CD4-positive, alpha-beta T cell treated with Interleukin-15 for 4 hours (primary cell): ENCODE measurements around the gene KRTAP4-8.
"Not testable (repeated sequence)": the region's sequence is repeated elsewhere in the genome, so short reads cannot be mapped to it uniquely, and the experiment has no call there.

Experiments used
- DNase-seq: peaks from one replicate; pipeline ENCODE4 v3.0.0-alpha.2; 2020; ENCODE audit warnings: low spot score

Gene KRTAP4-8

GRCh38 chr17:41108728-41109386 lies 10.9 kb upstream of the KRTAP4-8 start:
- DNase-seq, result not testable (repeated sequence)

GRCh38 chr17:41107941-41108450 lies 10.1 kb upstream of the KRTAP4-8 start:
- DNase-seq, result no peak

DNA sequence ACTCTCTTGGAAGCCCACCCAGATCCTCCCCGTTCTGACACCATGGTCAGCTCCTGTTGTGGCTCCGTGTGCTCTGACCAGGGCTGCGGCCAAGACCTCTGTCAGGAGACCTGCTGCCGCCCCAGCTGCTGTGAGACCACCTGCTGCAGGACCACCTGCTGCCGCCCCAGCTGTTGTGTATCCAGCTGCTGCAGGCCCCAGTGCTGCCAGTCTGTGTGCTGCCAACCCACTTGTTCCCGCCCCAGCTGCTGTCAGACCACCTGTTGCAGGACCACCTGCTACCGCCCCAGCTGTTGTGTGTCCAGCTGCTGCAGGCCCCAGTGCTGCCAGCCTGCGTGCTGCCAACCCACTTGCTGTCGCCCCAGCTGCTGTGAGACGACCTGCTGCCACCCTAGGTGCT lies 7.4 kb upstream of the KRTAP4-8 start, which contains the start of gene KRTAP4-9:
KRTAP4-9 (plus strand) TSS at position 43 of the 400 bp plus-strand sequence; CDS start at position 43, 0 bp downstream.
- DNase-seq, result not testable (repeated sequence)

- DNase-seq, result not testable (repeated sequence)
Measured at GRCh38 chr17:41104386-41105038, 6.6 kb upstream of the KRTAP4-8 start.

- no peak for DNase-seq
Measured at GRCh38 chr17:41103896-41104295, 6.0 kb upstream of the KRTAP4-8 start.

DNA sequence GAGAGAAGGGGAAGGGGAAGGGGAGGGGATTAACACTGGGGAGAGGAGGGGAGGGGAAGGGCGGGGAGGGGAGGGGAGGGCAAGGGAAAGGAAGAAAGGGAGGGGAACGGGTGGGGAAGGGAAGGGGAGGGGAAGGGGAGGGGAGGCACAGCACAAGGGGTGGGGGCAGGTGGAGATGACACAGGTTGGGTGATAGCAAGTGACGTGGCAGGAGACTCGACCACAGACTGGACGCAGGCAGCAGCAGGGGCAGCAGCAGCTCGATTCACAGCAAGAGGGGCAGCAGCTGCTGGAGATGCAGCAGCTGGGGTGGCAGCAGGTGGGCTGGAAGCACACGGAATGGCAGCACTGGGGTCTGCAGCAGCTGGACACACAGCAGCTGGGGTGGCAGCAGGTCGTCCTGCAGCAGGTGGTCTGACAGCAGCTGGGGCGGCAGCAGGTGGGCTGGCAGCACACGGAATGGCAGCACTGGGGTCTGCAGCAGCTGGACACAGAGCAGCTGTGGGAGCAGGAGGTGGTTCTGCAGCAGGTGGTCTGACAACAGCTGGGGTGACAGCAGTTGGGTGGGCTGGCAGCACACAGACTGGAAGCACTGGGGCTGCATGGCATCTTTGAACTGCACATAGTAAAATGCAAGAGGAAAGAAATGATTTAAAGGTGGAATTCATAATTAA lies 3.8 kb upstream of the KRTAP4-8 start, which contains the start of gene KRTAP4-16:
KRTAP4-16 (minus strand) TSS at position 624 of the 674 bp plus-strand sequence; CDS start at position 624, 0 bp downstream.
- no peak for DNase-seq

- not testable (repeated sequence) for DNase-seq
Measured at GRCh38 chr17:41099682-41100480, 1.9 kb upstream of the KRTAP4-8 start.

DNA sequence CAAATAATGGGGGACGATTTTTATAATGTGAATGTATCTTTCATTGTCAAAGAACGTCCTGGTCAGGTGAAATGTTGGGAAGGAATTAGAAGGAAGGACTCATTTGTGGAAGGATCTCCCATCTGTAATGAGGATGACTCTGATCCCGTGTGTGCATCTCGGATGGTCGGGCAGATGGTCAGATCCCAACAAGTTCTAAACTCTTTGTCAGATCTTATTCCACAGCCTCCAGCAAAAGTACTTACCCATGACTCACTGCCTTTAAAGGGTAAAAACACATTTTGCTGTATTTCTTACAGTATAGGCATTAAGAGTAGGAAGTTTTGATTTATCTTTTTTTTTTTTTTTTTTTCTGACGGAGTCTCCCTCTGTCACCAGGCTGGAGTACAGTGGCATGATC lies 539 bp upstream of the KRTAP4-8 start:
- no peak for DNase-seq

- no peak for DNase-seq
Measured at GRCh38 chr17:41096055-41096454, 1.9 kb downstream of the KRTAP4-8 start.

DNA sequence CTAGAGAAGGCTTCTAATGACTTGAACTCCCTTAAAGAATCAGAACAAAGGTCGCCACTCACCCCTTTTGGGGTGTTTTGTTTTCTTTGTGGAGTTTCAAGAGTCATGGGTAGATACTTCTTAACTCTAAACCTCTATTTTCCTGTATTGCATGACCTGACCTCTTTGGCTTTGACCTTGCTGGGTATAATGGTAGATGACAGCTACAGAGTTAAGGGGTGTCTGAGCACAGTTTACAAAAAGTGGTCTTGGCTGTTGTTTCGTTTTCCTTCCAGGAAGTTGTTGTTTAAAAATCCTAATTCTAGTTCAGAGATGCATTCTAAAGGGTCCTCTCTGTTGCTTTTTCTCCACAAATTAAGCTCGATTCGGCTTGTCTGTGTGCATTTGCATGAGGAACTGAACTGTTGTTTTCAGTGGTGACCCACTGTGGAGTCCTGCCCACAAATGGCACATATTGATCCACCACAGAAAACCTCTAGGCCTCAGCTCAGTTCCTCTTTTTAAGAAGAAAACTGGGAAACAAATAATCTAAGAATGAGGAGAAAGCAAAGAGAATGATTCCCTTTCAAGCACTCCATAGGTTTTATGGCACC lies 9.1 kb downstream of the KRTAP4-8 start:
- DNase-seq, result not testable (repeated sequence)

DNA sequence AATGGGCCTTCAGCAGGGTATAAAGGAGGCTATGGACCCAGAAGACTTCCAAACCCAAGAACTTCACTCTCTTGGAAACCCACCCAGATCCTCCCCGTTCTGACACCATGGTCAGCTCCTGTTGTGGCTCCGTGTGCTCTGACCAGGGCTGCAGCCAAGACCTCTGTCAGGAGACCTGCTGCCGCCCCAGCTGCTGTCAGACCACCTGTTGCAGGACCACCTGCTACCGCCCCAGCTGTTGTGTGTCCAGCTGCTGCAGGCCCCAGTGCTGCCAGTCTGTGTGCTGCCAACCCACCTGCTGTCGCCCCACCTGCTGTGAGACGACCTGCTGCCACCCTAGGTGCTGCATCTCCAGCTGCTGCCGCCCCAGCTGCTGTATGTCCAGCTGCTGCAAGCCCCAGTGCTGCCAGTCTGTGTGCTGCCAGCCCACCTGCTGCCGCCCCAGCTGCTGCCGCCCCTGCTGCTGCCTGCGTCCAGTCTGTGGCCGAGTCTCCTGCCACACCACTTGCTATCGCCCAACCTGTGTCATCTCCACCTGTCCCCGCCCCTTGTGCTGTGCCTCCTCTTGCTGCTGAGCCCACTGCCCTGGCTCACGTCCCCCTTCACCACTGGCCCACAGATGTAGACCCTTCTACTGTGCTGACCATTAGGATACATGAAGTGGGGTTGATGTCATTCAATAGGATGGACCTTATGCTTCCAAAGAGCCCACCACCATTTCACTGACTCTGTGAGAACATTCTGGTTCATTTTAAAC lies 13.7 kb downstream of the KRTAP4-8 start, which contains the start of gene KRTAP4-7:
KRTAP4-7 (plus strand) TSS at position 51 of the 757 bp plus-strand sequence; CDS start at position 108, 57 bp downstream.
- DNase-seq, result not testable (repeated sequence)

DNA sequence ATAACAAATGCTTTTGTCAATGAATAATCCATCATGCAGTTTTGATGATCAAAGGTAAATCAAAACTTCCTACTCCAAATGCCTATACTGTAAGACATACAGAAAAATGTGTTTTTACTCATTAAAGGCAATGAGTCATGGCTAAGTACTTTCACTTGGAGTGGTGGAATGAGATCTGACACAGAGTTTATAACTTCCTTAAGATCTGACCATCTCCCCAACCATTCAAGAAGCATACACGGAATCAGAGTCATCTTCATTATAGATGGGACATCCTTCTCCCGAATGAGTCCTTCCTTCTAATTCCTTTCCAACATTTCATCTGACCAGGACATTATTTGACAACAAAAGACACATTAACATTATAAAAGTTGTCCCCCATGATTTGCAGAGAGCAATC lies 14.5 kb downstream of the KRTAP4-8 start:
- not testable (repeated sequence) for DNase-seq

DNA sequence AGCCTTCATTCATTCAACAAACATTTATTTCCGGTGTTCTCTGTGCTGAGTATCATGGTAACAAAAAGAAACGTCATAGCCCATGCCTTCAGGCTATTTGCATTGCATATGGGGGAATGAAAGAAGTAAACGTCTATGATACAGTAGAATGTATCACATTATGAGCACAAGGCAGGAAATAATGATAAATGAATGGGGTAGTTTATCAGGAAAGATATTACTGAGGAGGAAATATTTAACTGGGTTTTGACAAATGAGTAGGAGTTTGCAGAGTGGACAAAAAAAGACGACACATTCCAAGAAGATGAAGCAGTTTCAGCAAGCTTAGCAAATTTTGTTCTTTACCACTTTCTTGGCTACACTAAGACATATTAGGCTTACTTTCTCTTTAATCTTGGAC lies 15.3 kb downstream of the KRTAP4-8 start:
- no peak for DNase-seq

DNA sequence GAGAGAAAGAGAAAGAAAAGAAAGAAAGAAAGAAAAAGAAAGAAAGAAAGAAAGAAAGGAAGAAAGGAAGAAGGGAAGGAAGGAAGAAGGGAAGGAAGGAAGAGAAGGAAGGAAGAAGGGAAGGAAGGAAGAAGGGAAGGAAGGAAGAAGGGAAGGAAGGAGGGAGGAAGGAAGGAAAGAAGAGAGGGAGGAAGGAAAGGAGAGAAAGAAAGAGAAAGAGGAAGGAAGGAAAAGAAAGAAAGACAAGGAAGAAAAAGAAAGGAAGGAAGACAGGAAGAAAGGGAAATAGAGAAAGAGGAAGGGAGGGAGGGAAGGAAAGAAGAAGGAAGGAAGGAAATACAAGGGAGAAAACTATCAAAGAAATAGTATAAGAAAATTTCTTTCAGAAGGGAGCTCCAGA lies 21.2 kb downstream of the KRTAP4-8 start:
- no peak for DNase-seq

GRCh38 chr17:41073676-41074075 lies 24.3 kb downstream of the KRTAP4-8 start:
- no peak for DNase-seq

DNA sequence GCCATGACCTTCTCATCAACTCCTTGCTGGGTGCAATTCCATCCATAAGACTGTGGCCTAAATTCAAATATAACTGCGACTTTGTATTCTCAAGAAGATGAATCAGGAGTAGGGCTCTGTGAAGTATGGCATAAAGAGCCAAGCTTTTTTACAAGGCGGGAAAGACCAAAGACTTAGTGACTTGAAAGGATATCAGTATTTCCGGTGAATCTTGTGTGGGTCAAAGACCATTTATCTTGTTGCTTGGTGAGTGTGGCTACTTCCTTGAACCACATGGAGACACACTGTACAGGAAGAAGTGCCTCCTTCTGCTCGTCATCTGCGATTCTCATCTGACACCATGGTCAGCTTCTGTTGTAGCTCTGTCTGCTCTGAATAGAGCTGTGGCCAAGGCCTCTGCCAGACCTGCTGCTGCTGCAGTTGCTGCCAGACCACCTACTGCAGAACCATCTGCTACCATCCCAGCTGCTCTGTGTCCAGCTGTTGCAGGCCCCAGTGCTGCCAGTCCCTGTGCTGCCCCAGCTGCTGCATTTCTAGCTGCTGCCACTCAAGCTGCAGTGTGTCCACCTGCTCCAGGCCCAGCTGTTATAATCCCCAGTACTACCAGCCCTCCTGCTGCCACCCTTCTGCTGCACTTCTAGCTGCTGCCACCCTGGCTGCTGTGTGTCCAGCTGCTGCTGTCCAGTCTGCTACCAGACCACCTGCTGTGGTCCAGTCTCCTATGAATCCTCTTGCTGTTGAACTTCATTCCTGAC lies 26.2 kb downstream of the KRTAP4-8 start:
- DNase-seq, result no peak

DNA sequence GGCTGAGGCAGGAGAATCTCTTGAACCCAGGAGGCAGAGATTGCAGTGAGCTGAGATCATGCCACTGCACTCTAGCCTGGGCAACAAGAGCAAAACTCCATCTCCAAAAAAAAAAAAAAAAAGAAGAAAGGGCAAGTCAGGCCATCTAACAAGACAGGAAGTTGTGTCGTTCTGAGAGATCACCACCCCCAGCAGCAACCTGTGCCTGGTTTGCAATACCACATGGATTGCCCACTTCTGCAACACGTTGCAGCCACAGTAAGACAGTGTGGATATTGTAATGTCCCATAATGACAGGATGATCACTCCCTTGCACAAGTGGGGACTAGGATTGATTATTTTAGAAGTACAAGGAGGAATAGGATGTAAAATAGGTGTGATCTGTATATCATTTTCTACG lies 28.9 kb downstream of the KRTAP4-8 start:
- DNase-seq, result no peak

DNA sequence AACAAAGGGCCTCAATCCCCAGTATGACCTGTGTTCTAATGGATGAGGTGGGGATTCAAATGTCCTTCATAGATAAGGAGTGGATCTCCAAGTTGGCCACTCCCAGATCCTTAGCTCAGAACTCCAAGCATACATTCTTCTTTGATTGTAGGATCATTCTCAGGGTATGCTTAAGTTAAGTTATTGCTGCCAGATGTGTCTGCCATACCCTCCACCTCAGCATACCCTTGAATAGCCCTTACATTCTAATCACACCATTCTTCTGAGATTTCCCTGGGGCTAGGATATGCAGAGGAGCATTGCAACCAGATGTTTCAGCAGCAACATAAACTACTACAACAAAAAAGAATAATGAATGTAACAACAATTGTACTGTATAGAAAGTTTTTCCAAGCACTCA lies 30.7 kb downstream of the KRTAP4-8 start:
- DNase-seq, result no peak

DNA sequence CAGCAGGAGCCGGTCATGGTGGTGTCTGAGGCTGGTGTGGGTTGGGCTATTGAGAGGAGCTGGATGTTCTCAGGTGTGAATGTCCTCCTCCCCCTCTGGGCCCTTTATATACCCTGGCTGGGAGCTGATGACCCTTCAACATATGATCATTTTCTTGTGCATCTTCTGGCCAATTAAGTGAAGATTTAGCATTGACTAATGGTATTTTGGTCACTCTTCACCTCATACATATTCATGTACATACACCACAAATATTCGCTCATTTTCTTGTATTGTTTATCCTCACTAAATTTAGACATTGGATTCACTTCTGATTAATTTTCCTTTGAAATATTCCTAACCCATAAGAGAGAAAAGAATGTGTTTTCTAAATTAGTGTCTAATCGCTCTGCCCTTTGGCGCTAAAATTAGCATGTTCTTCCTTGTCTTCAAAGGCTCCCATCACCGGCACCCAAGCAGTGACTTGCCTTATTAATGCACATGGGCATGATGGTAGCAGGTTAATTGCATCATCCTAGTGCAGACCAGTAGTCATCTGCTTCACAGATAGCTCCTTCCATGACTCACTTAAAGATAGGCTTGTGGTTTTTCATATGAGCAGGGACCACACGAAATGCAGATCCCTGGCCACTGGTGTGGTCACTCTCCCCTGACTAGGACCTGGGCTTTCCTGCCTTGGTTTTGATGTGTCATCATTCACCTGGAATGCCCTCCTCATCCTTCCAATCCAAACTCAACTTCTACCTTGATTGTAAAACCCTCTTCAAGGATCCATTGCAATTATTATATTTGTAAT lies 31.9 kb downstream of the KRTAP4-8 start, which contains the start of gene KRTAP2-4:
KRTAP2-4 (minus strand) TSS at position 51 of the 796 bp plus-strand sequence; CDS start at position 17, 34 bp downstream.
- no peak for DNase-seq
